OCI-LY1 (cell line): ENCODE data around the gene DGLUCY.

ENCODE experiments used
- H2AFZ ChIP-seq: fragments of 200-600 bp; sonication (generic), shearing (Covaris generic); 2 replicates; pipeline ENCODE4 v1.6.0; 2014; ENCODE audit warnings: antibody characterized with exemption, mild to moderate bottlenecking, low read length
- H3F3A ChIP-seq: fragments of 200-600 bp; sonication (generic), shearing (Covaris generic); 2 replicates; pipeline ENCODE4 v1.6.0; 2014; ENCODE audit warnings: mild to moderate bottlenecking, antibody characterized with exemption, low read length, moderate library complexity; ENCODE audit not compliant: insufficient read depth
- H3K27ac ChIP-seq: fragments of 200-600 bp; sonication (generic); 2 replicates; pipeline ENCODE4 v1.5.1; 2014; ENCODE audit warnings: low read length, mixed run types, mild to moderate bottlenecking, low read depth; ENCODE audit not compliant: poor library complexity, severe bottlenecking
- H3K27me3 ChIP-seq: fragments of 200-600 bp; sonication (generic); 2 replicates; pipeline ENCODE4 v1.6.0; 2014; ENCODE audit warnings: antibody characterized with exemption, mild to moderate bottlenecking, low read length, moderate library complexity; ENCODE audit not compliant: insufficient read depth
- H3K36me3 ChIP-seq: fragments of 200-600 bp; sonication (generic); 2 replicates; pipeline ENCODE4 v1.6.1; 2014; ENCODE audit warnings: mild to moderate bottlenecking, antibody characterized with exemption, low read length, moderate library complexity, mixed read lengths; ENCODE audit not compliant: insufficient read depth
- H3K4me1 ChIP-seq: fragments of 200-600 bp; sonication (generic); 2 replicates; pipeline ENCODE4 v1.5.1; 2014; ENCODE audit warnings: mild to moderate bottlenecking, low read length, moderate library complexity; ENCODE audit not compliant: insufficient read depth, severe bottlenecking
- H3K4me2 ChIP-seq: fragments of 200-600 bp; sonication (generic), shearing (Covaris generic); 2 replicates; pipeline ENCODE4 v1.6.1; 2014; ENCODE audit warnings: low read length
- H3K4me3 ChIP-seq: fragments of 200-600 bp; sonication (generic); 2 replicates; pipeline ENCODE4 v1.5.1; 2014; ENCODE audit warnings: low read length, low read depth, mild to moderate bottlenecking, mixed read lengths; ENCODE audit not compliant: poor library complexity, severe bottlenecking
- H3K79me2 ChIP-seq: fragments of 200-600 bp; shearing (Covaris generic); 2 replicates; pipeline ENCODE4 v1.6.1; 2016; ENCODE audit warnings: mixed run types, low read length, mixed read lengths; ENCODE audit not compliant: insufficient read depth
- H3K9ac ChIP-seq: fragments of 200-600 bp; sonication (generic), shearing (Covaris generic); 2 replicates; pipeline ENCODE4 v1.6.1; 2014; ENCODE audit warnings: mild to moderate bottlenecking, low read length, mixed read lengths
- H3K9me2 ChIP-seq: fragments of 200-600 bp; sonication (generic), shearing (Covaris generic); 2 replicates; pipeline ENCODE4 v1.6.1; 2014; ENCODE audit warnings: low read depth, mild to moderate bottlenecking, low read length, mixed read lengths
- H3K9me3 ChIP-seq: fragments of 200-600 bp; shearing (Covaris generic); 2 replicates; pipeline ENCODE4 v1.6.1; 2014; ENCODE audit warnings: low read length, mixed read lengths
- H4K20me1 ChIP-seq: fragments of 200-600 bp; sonication (generic), shearing (Covaris generic); 2 replicates; pipeline ENCODE4 v1.6.0; 2016; ENCODE audit warnings: mild to moderate bottlenecking, low read length; ENCODE audit not compliant: insufficient read depth
- EZH2 ChIP-seq: fragments of 200-600 bp; sonication (generic), shearing (Covaris generic); IDR thresholded peaks from 2 replicates; pipeline ENCODE4 v1.8.0; 2017; ENCODE audit warnings: borderline replicate concordance, mixed run types, mild to moderate bottlenecking, antibody characterized with exemption, low read length, moderate library complexity, mixed read lengths
- TF ChIP-seq, protein P1 (sequence below): fragments of 200-600 bp; sonication (generic), shearing (Covaris generic); IDR thresholded peaks from 2 replicates; pipeline ENCODE4 v1.5.1; 2017; ENCODE audit warnings: mild to moderate bottlenecking, antibody characterized with exemption, low read length, moderate library complexity, mixed read lengths

Gene DGLUCY

DNA sequence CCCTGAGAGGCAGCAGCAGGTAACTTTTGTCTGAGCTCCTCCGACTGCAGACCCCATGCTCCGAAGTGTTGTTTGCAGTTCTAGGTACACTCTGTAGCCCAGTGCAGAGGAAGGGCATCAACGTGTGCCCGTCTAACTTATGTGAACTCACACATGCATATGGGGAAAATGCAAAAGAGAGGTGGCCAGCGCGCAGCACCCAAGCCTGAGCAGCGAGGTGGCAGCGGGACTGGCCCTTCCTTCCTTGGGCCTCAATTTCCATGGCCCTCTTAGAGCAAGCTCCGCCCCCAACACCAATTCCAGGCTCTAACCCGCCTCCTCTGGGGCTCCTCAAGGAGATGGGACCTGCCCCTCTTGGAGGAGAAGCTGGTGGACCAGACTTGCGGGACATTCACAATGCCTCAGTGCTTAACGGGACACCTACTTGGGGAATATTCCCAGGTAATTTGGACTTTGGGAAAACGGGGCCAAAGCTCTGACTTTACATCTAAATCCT lies 102.9 kb downstream of the DGLUCY start:
- Histone ChIP-seq H3K9ac (no peak overlapping the region), H3K9me2 (no peaks in the 10 kb centered on the region), H3K27me3 (no peaks in the 10 kb centered on the region), H3K27ac (no peak overlapping the region), H3F3A (no peaks in the 10 kb centered on the region), H2AFZ (no peak overlapping the region), H3K4me2 (no peak overlapping the region), H3K36me3 (peaks cover 26% of the 10 kb centered on the region), H3K79me2 (no peaks in the 10 kb centered on the region), H3K9me3 (no peaks in the 10 kb centered on the region), H3K4me1 (no peaks in the 10 kb centered on the region), H3K4me3 (no peak overlapping the region), H4K20me1 (no peaks in the 10 kb centered on the region)
- TF ChIP-seq, protein P1, sequence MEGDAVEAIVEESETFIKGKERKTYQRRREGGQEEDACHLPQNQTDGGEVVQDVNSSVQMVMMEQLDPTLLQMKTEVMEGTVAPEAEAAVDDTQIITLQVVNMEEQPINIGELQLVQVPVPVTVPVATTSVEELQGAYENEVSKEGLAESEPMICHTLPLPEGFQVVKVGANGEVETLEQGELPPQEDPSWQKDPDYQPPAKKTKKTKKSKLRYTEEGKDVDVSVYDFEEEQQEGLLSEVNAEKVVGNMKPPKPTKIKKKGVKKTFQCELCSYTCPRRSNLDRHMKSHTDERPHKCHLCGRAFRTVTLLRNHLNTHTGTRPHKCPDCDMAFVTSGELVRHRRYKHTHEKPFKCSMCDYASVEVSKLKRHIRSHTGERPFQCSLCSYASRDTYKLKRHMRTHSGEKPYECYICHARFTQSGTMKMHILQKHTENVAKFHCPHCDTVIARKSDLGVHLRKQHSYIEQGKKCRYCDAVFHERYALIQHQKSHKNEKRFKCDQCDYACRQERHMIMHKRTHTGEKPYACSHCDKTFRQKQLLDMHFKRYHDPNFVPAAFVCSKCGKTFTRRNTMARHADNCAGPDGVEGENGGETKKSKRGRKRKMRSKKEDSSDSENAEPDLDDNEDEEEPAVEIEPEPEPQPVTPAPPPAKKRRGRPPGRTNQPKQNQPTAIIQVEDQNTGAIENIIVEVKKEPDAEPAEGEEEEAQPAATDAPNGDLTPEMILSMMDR, result no peak
- TF ChIP-seq EZH2, result no peak

DNA sequence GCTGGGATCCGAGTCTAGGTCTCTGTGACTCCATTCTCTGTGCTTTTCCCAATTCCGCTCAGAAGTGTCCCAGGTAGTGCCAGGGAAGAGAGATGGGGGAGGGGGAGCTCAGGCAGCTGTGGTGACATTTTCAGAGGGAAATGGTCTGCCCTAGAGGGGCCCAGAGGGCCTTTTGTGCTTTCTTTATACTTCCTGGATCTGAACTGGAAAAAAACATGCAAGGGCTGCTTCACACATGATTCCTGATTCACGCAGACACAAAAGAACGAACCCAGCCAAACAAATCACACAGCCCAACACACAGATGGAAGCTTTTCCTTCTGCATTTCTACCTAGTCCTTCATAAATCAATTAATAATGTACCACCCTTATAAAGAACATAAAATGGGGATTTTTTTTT lies 104.1 kb downstream of the DGLUCY start:
- Histone ChIP-seq H3K4me3 (no peak overlapping the region), H4K20me1 (no peaks in the 10 kb centered on the region), H3K9ac (no peak overlapping the region), H3K79me2 (no peaks in the 10 kb centered on the region), H2AFZ (no peak overlapping the region), H3K9me2 (no peaks in the 10 kb centered on the region), H3K27ac (no peak overlapping the region), H3K4me1 (no peaks in the 10 kb centered on the region), H3K36me3 (peaks cover 26% of the 10 kb centered on the region), H3K9me3 (no peaks in the 10 kb centered on the region), H3F3A (no peaks in the 10 kb centered on the region), H3K27me3 (no peaks in the 10 kb centered on the region), H3K4me2 (no peak overlapping the region)
- TF ChIP-seq EZH2, result no peak
- TF ChIP-seq, protein P1, result no peak

DNA sequence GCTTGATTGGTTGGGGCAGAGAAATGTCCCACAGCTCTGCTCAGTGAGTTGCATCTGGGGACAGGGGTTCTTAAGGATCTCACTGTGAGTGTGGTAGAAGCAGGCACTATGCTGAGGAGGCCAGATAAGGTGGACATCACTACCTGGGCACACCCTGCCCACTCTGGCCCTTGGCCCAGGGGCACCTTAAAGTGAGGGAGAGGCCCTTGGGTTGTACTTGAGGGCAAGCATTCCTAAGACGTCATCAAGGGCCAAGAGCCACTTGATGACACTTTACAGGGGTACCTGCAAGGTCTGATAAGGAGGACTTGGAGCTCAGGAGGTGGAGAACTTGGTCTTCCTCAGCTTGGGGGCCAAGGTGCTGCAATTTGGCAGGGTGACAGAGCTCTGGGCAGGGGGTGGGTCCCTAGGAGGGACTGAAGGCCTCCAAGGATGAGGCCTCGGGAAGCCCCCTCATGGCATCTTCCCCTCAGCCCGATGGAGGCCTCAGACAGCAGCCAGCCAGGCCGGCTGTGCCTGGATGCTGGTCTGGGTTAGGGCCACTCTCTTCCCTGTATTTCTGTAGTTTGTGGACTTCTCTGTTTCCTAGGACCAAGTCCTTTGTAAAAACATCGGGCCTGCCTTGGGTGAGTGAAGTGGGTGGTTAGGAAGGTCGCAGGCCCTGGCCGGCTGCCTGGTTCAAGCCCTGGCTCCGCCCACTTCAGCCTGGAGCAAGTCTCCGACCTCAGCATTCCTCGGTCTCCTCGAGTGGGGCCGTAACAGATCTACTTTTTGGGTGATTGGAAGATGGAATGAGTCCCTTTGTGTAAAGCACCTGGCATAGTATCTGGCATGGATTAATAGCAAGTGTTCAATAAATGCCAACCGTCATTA lies 105.9 kb downstream of the DGLUCY start:
- Histone ChIP-seq H4K20me1 (no peaks in the 10 kb centered on the region), H3K4me1 (no peaks in the 10 kb centered on the region), H3K27ac (no peak overlapping the region), H3K9me3 (no peaks in the 10 kb centered on the region), H3K36me3 (peaks cover 22% of the 10 kb centered on the region), H2AFZ (no peak overlapping the region), H3K4me2 (no peak overlapping the region), H3K27me3 (no peaks in the 10 kb centered on the region), H3K4me3 (no peak overlapping the region), H3K79me2 (no peaks in the 10 kb centered on the region), H3F3A (no peaks in the 10 kb centered on the region), H3K9me2 (no peaks in the 10 kb centered on the region), H3K9ac (no peak overlapping the region)
- TF ChIP-seq, protein P1, result no peak
- no peak for TF ChIP-seq EZH2
